ENCODE measurements around the gene FKBP3.
"Not testable (repeated sequence)": the region's sequence is repeated elsewhere in the genome, so short reads cannot be mapped to it uniquely, and the experiment has no call there.

- TF ChIP-seq CTCF (conservative IDR thresholded peaks at IDR 0.05; ENCODE audit: low read depth in 2 of 2); REST (IDR thresholded peaks at IDR 0.05; ENCODE audit: unreplicated experiment); EZH2 (IDR thresholded peaks at IDR 0.05; ENCODE audit: low read depth, unreplicated experiment); EZH2phosphoT487 (IDR thresholded peaks at IDR 0.05; ENCODE audit: unreplicated experiment); POLR2AphosphoS5 (IDR thresholded peaks at IDR 0.05; ENCODE audit: low read depth); JUNB (IDR thresholded peaks at IDR 0.05; ENCODE audit: unreplicated experiment); ETS1 (IDR thresholded peaks at IDR 0.05); CREB1 (CRISPR knock-in tag; IDR thresholded peaks at IDR 0.05; ENCODE audit: low read depth): not testable (repeated sequence)
Measured at GRCh38 chr14:45142083-45142482, 7.8 kb upstream of the FKBP3 start.
